Stimulated activated CD4-positive, alpha-beta T cell treated with anti-CD3 and anti-CD28 coated beads, Interleukin-2, amount 100 ng/mL, for 4 hours (primary cell): Measurements from ENCODE around the gene SPAG9.

ENCODE experiments used
- DNase-seq: peaks from one replicate; pipeline ENCODE4 v3.0.0-alpha.2; 2020; ENCODE audit warnings: low read depth

SPAG9 gene, protein sequence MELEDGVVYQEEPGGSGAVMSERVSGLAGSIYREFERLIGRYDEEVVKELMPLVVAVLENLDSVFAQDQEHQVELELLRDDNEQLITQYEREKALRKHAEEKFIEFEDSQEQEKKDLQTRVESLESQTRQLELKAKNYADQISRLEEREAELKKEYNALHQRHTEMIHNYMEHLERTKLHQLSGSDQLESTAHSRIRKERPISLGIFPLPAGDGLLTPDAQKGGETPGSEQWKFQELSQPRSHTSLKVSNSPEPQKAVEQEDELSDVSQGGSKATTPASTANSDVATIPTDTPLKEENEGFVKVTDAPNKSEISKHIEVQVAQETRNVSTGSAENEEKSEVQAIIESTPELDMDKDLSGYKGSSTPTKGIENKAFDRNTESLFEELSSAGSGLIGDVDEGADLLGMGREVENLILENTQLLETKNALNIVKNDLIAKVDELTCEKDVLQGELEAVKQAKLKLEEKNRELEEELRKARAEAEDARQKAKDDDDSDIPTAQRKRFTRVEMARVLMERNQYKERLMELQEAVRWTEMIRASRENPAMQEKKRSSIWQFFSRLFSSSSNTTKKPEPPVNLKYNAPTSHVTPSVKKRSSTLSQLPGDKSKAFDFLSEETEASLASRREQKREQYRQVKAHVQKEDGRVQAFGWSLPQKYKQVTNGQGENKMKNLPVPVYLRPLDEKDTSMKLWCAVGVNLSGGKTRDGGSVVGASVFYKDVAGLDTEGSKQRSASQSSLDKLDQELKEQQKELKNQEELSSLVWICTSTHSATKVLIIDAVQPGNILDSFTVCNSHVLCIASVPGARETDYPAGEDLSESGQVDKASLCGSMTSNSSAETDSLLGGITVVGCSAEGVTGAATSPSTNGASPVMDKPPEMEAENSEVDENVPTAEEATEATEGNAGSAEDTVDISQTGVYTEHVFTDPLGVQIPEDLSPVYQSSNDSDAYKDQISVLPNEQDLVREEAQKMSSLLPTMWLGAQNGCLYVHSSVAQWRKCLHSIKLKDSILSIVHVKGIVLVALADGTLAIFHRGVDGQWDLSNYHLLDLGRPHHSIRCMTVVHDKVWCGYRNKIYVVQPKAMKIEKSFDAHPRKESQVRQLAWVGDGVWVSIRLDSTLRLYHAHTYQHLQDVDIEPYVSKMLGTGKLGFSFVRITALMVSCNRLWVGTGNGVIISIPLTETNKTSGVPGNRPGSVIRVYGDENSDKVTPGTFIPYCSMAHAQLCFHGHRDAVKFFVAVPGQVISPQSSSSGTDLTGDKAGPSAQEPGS (N-terminal part only)

GRCh38 chr17:51120739-51121619, at the start of gene SPAG9:
SPAG9 (minus strand) TSS chr17:51120868; CDS start chr17:51120656, 212 bp downstream.
- DNase-seq = peak; percentile 83

DNA sequence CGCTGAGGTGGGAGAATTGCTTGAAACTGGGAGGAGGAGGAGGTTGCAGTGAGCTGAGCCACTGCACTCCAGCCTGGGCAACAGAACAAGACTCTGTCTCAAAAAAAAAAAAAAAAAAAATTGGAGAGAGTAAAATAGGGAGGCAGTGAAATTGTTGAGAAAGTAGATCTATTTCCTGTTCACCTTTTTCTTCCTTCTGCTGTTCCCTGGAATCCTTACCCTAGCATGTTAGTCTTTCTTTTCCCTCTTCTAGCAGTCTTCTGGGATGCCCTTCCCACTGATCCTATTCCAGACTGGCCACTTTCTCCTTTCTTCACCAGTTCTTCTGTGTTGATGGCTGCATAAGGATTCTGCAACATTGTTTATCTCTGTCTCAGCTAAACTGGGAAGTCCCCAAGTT, 48.7 kb upstream of the SPAG9 start:
- DNase-seq = no peak

DNA sequence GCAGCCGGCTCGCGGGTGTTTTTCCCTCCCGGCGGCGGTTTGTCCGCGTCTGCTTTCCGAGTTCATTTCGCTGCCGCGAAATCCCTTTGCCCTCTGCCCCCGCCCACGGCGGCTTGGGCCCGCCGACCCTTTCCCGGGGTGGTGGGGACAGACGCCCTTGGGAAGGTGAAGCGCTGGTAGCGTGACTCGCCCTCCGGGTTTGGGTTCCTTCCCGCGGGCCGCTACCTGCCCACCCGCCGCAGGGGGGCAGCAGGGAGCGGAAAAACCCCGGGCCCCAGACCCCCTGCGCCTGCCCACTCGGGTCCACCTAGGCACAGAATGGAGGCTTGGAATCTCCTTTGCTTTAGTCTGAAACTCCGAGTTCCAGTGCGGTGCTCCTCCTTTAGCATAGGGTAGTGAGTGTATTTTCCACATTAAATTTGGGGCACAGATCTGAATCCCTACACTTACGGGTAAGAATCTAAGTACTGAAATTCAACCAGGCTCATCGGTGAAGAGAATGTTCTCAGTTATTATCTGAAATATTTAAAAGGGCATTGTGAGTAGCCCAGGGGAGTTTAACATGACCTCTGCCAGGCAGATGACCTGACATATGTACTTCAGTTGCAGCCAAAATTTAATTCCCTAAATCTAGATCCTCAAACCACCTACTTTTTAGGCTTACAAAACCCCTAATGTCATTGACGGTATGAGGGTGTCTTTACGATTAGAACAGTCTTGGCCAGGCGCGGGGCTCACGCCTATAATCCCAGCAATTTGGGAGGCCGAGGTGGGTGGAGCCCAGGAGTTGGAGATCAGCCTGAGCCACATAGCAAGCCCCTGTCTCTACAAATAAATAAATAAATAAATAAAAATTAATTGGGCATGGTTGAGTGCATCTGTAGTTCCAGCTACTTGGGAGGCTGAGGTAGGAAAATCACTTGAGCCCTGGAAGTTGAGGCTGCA, 46.6 kb upstream of the SPAG9 start:
- peak; percentile 62 for DNase-seq

DNA sequence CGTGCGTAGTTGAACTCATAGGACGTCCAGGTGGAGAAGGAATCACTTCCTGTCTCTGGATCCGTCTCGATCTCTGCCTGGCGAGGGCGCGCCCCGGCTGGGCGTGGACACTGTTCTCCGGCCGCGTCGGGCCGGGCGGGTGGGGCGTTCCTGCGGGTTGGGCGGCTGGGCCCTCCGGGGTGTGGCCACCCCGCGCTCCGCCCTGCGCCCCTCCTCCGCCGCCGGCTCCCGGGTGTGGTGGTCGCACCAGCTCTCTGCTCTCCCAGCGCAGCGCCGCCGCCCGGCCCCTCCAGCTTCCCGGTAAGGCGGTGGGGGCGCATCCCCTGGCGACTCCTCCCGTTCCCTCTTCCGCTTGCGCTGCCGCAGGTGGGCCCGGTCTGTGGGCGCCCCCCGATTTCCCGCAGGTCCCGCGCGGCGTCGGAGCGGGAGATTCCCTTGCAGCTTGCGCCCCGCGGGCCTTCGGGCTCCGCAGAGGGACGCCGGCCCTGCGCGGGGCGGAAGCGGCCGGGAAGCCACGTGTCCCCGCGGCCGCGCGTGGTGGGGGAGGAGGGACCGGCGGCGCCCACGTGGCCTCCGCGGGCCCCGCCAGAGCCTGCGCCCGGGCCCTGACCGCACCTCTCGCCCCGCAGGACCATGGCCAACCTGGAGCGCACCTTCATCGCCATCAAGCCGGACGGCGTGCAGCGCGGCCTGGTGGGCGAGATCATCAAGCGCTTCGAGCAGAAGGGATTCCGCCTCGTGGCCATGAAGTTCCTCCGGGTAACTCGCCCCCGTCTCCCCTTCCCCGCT, 45.7 kb upstream of the SPAG9 start, which contains the start of gene NME2:
NME2 (plus strand) TSS at position 214 of the 789 bp plus-strand sequence; CDS start at position 634, 420 bp downstream.
- DNase-seq = peak; percentile 52

DNA sequence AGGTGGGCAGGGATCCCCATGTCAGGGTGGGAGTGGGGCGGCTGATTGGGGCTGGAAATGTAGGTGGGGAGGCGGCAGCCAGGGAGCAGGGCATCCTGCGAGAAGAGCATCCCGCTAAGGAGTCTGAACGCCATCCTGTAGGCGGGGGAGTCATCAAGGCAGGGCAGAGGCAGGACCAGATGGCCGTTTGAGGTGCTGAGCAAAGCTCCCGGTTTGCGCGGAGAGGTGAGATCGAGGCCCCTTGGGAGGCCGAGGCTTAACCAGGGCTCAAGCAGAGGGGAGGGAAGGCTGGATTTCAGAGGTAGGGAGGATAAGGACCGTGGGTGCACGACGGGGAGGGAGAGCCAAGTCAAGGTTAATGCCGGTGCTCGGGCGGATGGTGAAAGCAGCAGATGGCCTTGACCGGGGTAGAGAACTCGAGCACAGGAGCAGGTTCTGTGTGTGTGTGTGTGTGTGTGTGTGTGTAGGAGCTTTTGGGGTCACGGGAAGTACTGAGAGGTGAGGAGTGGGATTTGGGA, 45.1 kb upstream of the SPAG9 start:
- DNase-seq = peak; percentile 7

DNA sequence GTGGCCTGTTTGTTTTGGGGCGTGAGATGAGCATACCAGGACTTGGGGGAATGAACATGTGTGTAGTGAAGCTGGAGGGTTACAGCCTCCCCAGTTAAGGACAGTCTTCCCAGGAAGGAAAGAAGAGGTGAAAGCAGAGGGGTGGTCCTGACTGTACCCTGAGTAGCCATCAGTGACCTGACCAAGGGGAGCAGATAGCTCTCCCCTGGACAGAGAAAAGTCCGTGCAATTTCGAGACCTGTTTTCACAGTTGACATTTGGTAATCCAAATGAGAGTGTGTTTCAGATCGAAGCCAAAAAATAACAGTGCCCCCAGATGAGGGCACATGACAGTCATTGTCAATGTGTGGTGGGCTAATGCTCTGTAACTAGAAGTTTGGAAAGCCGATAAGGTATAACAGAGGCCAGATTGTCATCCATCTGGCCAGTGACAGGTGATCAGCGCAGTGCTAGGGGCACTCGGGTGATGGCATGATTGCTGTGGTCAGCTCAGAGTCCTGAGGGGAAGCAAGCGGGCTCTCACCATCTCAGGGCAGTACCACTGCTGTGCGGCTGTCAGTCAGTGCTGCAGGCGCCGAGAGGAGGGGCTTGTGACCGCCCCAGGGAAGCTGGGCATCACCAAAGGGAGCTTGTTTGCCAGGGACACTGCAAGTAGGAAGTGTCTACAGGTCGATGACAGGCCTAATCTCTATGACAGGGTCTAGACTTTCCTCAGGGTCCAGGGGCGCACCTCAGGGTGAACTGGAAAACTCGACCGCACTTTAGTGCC, 44.4 kb upstream of the SPAG9 start:
- no peak for DNase-seq

GRCh38 chr17:51161541-51161940, 40.9 kb upstream of the SPAG9 start:
- no peak for DNase-seq

- no peak for DNase-seq
Measured at GRCh38 chr17:51159604-51160003, 38.9 kb upstream of the SPAG9 start.

DNA sequence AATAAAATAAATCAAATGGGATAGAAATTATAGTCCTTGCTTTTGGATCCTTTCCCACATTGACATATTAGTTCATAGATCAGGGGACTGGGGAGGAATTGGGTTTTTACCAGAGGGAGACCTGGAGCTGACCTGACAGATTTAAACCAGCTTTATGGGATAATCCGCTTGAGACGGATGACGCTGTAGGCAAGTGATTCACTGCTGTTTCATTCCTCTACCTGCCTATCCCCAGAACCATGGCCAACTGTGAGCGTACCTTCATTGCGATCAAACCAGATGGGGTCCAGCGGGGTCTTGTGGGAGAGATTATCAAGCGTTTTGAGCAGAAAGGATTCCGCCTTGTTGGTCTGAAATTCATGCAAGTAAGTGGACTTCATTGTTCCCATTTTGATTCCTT, 34.7 kb upstream of the SPAG9 start:
- no peak for DNase-seq

GRCh38 chr17:51154176-51154575, 33.5 kb upstream of the SPAG9 start:
- no peak for DNase-seq

DNA sequence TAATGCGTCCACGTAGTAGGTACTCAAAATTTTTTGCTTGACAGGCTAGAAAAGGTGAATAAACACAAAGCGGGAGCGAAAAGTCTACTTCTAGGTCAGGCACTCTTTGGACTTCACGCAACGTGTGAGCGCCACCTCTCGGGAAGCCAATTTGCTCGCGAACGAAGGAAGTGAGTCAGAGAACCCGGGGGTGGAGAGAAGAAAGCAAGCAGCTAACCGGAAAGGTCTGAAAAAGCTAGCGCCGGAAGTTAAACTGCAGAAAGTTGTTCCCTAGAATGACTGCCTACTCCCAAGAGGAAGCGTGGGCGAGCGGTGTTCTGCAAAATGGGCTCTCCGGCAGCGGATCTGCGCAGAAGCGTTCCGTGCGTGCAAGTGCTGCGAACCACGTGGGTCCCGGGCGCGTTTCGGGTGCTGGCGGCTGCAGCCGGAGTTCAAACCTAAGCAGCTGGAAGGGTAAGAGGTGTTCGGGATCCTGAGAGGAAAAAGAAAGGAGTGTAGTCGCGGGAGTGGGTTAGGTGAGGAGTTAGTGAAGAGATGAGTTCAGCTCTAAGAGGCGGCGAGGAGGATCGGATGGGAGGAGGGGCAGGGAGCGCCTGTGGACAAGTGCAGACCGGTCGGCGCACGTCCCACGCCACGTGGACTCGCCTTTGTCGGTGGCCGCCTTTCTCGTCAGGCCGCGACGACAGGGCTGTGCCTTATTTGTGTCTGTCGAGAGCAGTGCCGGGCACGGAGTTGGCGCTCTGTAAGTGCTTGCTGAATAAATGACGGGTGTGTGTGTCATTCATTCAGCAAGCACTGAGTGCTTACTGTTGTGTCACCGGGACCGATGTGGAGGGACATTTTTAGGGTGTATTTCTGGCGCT, 32.8 kb upstream of the SPAG9 start, which contains the start of gene NME1:
NME1 (plus strand) TSS at position 350 of the 863 bp plus-strand sequence. CDS start 2,096 bp downstream, outside the sequence.
- peak; percentile 96 for DNase-seq

GRCh38 chr17:51152766-51153209, 32.1 kb upstream of the SPAG9 start:
- DNase-seq = no peak

DNA sequence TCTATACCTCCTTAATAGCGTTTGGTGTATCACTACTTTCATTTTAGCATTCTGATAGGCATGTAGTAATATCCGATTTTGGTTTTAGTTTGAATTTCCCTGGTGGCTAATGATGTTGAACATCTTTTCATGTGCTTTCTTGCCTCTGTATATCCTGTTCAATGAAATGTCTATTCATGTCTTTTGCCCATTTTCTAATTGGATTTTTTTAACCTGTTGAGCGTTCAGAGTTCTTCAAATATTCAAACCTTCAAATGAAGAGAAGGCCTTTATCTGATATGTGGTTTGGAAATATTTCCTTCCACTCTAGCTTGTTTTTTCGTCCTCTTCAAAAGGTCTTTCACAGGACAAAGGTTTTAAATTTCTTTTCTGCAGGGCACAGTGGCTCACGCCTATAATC, 30.3 kb upstream of the SPAG9 start:
- DNase-seq = no peak

DNA sequence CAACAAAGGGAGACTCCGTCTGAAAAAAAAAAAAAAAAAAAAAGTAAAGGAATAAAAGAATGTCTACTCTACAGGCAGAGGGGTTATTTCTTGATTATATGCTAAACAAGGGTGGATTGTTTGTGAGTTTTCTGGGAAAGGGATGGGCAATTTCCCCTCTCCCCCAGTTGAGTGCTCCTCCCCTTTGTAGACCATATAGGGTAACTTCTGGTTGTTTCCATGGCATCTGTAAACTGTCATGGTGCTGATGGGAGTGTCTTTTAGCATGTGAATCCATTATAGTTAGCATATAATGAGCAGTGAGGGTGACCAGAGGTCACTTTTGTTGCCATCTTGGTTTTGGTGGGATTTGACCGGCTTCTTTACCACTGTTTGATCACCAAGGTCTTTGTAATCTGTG, 28.5 kb upstream of the SPAG9 start:
- no peak for DNase-seq

DNA sequence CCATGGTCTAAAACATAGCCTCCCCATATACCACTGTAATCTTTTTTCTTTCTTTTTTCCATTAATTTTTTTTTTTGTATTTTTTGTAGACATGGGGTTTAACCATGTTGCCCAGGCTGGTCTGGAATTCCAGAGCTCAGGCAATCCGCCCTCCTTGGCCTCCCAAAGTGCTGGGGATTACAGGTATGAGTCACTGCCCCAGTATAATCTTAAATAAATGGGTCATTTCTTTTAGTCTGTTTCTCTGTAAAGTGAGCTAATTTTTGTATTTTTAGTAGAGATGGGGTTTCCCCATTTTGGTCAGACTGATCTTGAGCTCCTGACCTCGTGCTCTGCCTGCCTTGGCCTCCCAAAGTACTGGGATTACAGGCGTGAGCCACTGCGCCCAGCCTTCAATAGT, 27.0 kb upstream of the SPAG9 start:
- DNase-seq = no peak

DNA sequence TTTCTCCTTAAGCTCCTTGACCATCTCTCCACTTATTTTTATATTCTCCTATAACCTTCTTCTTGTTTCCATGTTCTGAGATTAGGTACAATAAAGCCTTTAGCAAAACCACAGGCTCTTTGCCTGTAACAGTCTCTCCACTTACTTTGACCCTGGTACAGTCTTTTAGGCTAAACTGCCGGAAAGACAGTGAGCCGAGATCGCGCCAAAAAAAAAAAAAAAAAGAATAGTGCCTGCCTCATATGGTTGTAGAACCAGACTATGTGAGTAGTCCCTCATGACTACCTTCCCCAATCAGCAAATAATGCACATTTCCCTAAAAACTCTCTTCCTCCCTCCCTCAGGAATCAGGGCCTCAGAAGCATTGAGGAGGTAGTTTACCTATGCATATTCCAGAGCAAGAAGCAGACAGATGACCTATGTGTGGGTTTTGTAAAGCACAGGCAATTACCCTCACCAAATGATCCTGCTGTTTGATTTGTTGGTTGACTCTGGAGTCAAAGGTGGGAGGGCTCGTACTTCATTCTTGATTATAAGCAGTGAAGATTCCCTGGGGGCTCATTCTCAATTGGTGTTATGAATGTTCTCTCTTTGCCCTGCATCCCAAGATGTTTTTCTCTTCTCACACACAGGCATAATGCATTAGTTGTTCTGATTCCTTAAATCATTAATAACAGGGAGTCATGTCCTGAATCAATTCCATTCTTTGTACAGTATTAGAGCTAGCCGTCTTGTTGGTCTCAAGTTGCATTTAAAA, 23.8 kb upstream of the SPAG9 start:
- no peak for DNase-seq
